SK-N-SH (cell line): ENCODE results near the gene TUBGCP6. TPM values are rescaled to one million over a fixed set of nuclear protein-coding genes. Genes with fewer than 3 reads are reported as not detected.

Experiments used
- CTCF ChIA-PET: fragments of 300-600, 350-600 bp; formaldehyde crosslinking; extraction: SDS; loops from one replicate; lab custom pipeline; 2021; lab: Yijun Ruan, JAX
- POLR2A ChIA-PET: fragments of 350-600 bp; sonication (Branson Sonifier 250); formaldehyde crosslinking; extraction: SDS; loops from one replicate; lab custom pipeline; 2020; ENCODE audit warnings: antibody characterized with exemption, inconsistent platforms; lab: Yijun Ruan, JAX
- DNase-seq: peaks from one replicate; pipeline ENCODE4 v3.0.0; 2012
- H2AFZ ChIP-seq: fragments of 200-600 bp; sonication (generic); 2 replicates; pipeline ENCODE4 v1.8.1; 2016; ENCODE audit warnings: antibody characterized with exemption, mild to moderate bottlenecking, low read depth
- H3F3A ChIP-seq: fragments of 200-600 bp; sonication (generic); replicated peaks from 2 replicates; pipeline ENCODE3; 2016; ENCODE audit warnings: antibody characterized with exemption, mild to moderate bottlenecking; ENCODE audit not compliant: insufficient read depth
- H3K27ac ChIP-seq, 2 experiments: fragments of 200-500 bp in 1 of 2; fragments of 200-600 bp in 1 of 2; sonication (Bioruptor generic) in 1 of 2; sonication (generic), shearing (Covaris generic) in 1 of 2; 2 replicates each; pipeline versions ENCODE4 v1.5.1 to v1.6.1; 2014 to 2016; ENCODE audit warnings: low read depth in 2 of 2, inconsistent platforms in 1 of 2, low read length in 1 of 2, mild to moderate bottlenecking in 1 of 2, mixed read lengths in 1 of 2
- H3K27me3 ChIP-seq: fragments of 200-600 bp; sonication (generic), shearing (Covaris generic); 2 replicates; pipeline ENCODE4 v1.6.1; 2016; ENCODE audit warnings: mixed run types; ENCODE audit not compliant: insufficient read depth
- H3K36me3 ChIP-seq, 2 experiments: fragments of 200-500 bp in 1 of 2; fragments of 200-600 bp in 1 of 2; sonication (Bioruptor generic) in 1 of 2; sonication (generic) in 1 of 2; replicated peaks in 1 of 2; 2 replicates each; pipeline versions ENCODE3 to v1.5.1; 2014 to 2016; ENCODE audit warnings: low read length in 1 of 2, mild to moderate bottlenecking in 1 of 2; ENCODE audit not compliant: insufficient read depth in 2 of 2, control insufficient read depth in 1 of 2
- H3K4me1 ChIP-seq, 2 experiments: fragments of 200-500 bp in 1 of 2; fragments of 200-600 bp in 1 of 2; sonication (Bioruptor generic) in 1 of 2; sonication (generic), shearing (Covaris generic) in 1 of 2; 2 replicates each; pipeline versions ENCODE4 v1.5.1 to v1.6.1; 2014 to 2016; ENCODE audit warnings: low read depth in 1 of 2, low read length in 1 of 2, mixed run types in 1 of 2; ENCODE audit not compliant: insufficient read depth in 2 of 2, control insufficient read depth in 1 of 2
- H3K4me2 ChIP-seq: fragments of 200-600 bp; sonication (generic), shearing (Covaris generic); 2 replicates; pipeline ENCODE4 v1.6.1; 2017; ENCODE audit warnings: mixed run types
- H3K4me3 ChIP-seq, 2 experiments: fragments of 200-500 bp in 1 of 2; fragments of 200-600 bp in 1 of 2; sonication (Bioruptor generic) in 1 of 2; sonication (generic), shearing (Covaris generic) in 1 of 2; 2 replicates each; pipeline versions ENCODE4 v1.5.1 to v1.8.1; 2014 to 2016; ENCODE audit warnings: low read depth in 2 of 2, inconsistent platforms in 1 of 2, low read length in 1 of 2, mild to moderate bottlenecking in 1 of 2, mixed read lengths in 1 of 2, moderate library complexity in 1 of 2
- H3K79me2 ChIP-seq: fragments of 200-600 bp; sonication (generic); 2 replicates; pipeline ENCODE4 v1.8.1; 2017; ENCODE audit warnings: mild to moderate bottlenecking; ENCODE audit not compliant: insufficient read depth
- H3K9ac ChIP-seq: fragments of 200-600 bp; sonication (generic); 2 replicates; pipeline ENCODE4 v1.6.1; 2017; ENCODE audit warnings: mixed run types
- H3K9me2 ChIP-seq: fragments of 200-600 bp; sonication (generic); 2 replicates; pipeline ENCODE4 v1.6.1; 2017; ENCODE audit warnings: mixed run types
- H3K9me3 ChIP-seq: fragments of 200-600 bp; sonication (generic); 2 replicates; pipeline ENCODE4 v1.6.1; 2017; ENCODE audit warnings: mixed run types, mild to moderate bottlenecking, moderate library complexity
- H4K20me1 ChIP-seq: fragments of 200-600 bp; sonication (generic); 2 replicates; pipeline ENCODE4 v1.6.1; 2017; ENCODE audit warnings: mild to moderate bottlenecking, mixed run types; ENCODE audit not compliant: insufficient read depth
- CHD2 ChIP-seq: fragments of 150-350 bp; IDR thresholded peaks from 2 replicates; pipeline ENCODE4 v1.6.1; 2018; ENCODE audit warnings: low read length; ENCODE audit not compliant: partially characterized antibody
- ELF1 ChIP-seq: IDR thresholded peaks from 2 replicates; pipeline ENCODE4 v1.4.0; 2012
- EP300 ChIP-seq, 2 experiments: IDR thresholded peaks; 2 replicates each; pipeline versions ENCODE4 v1.4.0 to v1.6.1; 2012; ENCODE audit warnings: borderline replicate concordance in 1 of 2, low read depth in 1 of 2, low read length in 1 of 2
- EZH2phosphoT487 ChIP-seq: fragments of 200-600 bp; sonication (generic); IDR thresholded peaks from 2 replicates; pipeline ENCODE4 v1.6.1; 2017; ENCODE audit warnings: low read depth, mixed run types, mild to moderate bottlenecking, antibody characterized with exemption, moderate library complexity, borderline replicate concordance
- FOXJ3 ChIP-seq: sonication (generic); formaldehyde crosslinking; IDR thresholded peaks from 2 replicates; pipeline ENCODE4 v1.5.1; 2020; ENCODE audit warnings: mild to moderate bottlenecking, missing genetic modification reagents
- FOXM1 ChIP-seq: IDR thresholded peaks from 2 replicates; pipeline ENCODE4 v1.4.0; 2012; ENCODE audit warnings: low read depth, mild to moderate bottlenecking
- IRF3 ChIP-seq: fragments of 150-350 bp; IDR thresholded peaks from 2 replicates; pipeline ENCODE4 v1.6.1; 2016; ENCODE audit warnings: mild to moderate bottlenecking, low read depth, low read length
- JUND ChIP-seq: IDR thresholded peaks from 2 replicates; pipeline ENCODE4 v1.4.0; 2012
- MEF2A ChIP-seq: IDR thresholded peaks from 2 replicates; pipeline ENCODE4 v1.4.0; 2012; ENCODE audit warnings: low read depth, borderline replicate concordance
- NRF1 ChIP-seq: IDR thresholded peaks from 2 replicates; pipeline ENCODE4 v1.6.1; 2012; ENCODE audit warnings: low read depth, mild to moderate bottlenecking, low read length
- POLR2AphosphoS5 ChIP-seq: IDR thresholded peaks from 2 replicates; pipeline ENCODE4 v1.6.1; 2012; ENCODE audit warnings: low read depth, low read length
- RAD21 ChIP-seq: IDR thresholded peaks from 2 replicates; pipeline ENCODE4 v1.6.1; 2012; ENCODE audit warnings: mild to moderate bottlenecking, low read length
- RCOR1 ChIP-seq: fragments of 150-350 bp; IDR thresholded peaks from 2 replicates; pipeline ENCODE4 v1.6.1; 2017; ENCODE audit warnings: antibody characterized with exemption, low read length
- RFX5 ChIP-seq: IDR thresholded peaks from 2 replicates; pipeline ENCODE4 v1.6.1; 2012; ENCODE audit warnings: mild to moderate bottlenecking, improper control_type of control experiment, low read length
- SIN3A ChIP-seq: IDR thresholded peaks from 2 replicates; pipeline ENCODE4 v1.6.1; 2012; ENCODE audit warnings: low read depth, mild to moderate bottlenecking, low read length, moderate library complexity, borderline replicate concordance
- SMC3 ChIP-seq: IDR thresholded peaks from 2 replicates; pipeline ENCODE4 v1.6.1; 2012; ENCODE audit warnings: low read depth, low read length, improper control_type of control experiment
- TAF1 ChIP-seq: IDR thresholded peaks from 2 replicates; pipeline ENCODE4 v1.6.1; 2012; ENCODE audit warnings: low read depth, mild to moderate bottlenecking, low read length, moderate library complexity, borderline replicate concordance
- TCF12 ChIP-seq: IDR thresholded peaks from 2 replicates; pipeline ENCODE4 v1.4.0; 2012
- TEAD4 ChIP-seq: IDR thresholded peaks from 2 replicates; pipeline ENCODE4 v1.4.0; 2012; ENCODE audit warnings: mild to moderate bottlenecking, borderline replicate concordance; ENCODE audit not compliant: insufficient read depth
- USF1 ChIP-seq: IDR thresholded peaks from 2 replicates; pipeline ENCODE4 v1.4.0; 2012; ENCODE audit warnings: low read depth, borderline replicate concordance
- ZBTB33 ChIP-seq: IDR thresholded peaks from 2 replicates; pipeline ENCODE4 v1.4.0; 2012; ENCODE audit warnings: low read depth, borderline replicate concordance
- WGBS: methylation state at CpG from one replicate; pipeline ENCODE4 v1.1.6; 2017; ENCODE audit warnings: low lambda C conversion rate; 5-methylcytosine and 5-hydroxymethylcytosine counted together
- polyA plus RNA-seq, 3 experiments: library from polyadenylated mRNA; depleted of rRNA; stranded (reverse); fragments of >200 nt; gene quantifications; 2 replicates each; pipeline ENCODE4 v1.2.3, GENCODE V29; 2012
- TF ChIP-seq, protein P1 (sequence below): fragments of 150-350 bp; IDR thresholded peaks from 2 replicates; pipeline ENCODE4 v1.6.1; 2017; ENCODE audit warnings: antibody characterized with exemption, low read length, low read depth, borderline replicate concordance
- TF ChIP-seq, protein P2 (sequence below): IDR thresholded peaks from 2 replicates; pipeline ENCODE4 v1.4.0; 2012; ENCODE audit warnings: low read depth

Gene TUBGCP6
- polyA plus RNA-seq, 1 of the 3 experiments (the other 2 are of a cell fraction) = 40.4 TPM

DNA sequence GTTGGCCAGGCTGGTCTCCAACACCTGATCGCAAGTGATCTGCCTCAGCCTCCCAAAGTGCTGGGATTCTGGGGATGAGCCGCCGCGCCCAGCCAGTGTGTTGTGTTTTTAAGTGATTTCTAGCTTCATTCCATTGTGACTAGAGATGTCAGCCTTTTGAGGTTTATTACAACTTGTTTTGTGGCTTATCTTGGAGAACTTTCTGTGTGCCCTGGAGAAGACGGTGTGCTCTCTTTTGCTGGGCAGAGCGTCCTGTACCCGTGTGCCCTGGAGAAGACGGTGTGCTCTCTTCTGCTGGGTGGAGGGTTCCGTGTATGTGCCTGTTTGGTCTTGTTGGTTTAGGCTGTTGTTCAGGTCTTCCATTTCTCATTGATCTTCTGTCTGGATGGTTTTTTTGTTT is 31.6 kb downstream of the TUBGCP6 start:
- Histone ChIP-seq H3K9me2 (no peaks in the 10 kb centered on the region), H3K4me2 (no peak overlapping the region), H3K79me2 (peaks cover 32% of the 10 kb centered on the region), H3F3A (peaks cover 10% of the 10 kb centered on the region), H3K27me3 (no peaks in the 10 kb centered on the region), H4K20me1 (peaks cover 21% of the 10 kb centered on the region; the same call in 1 of the 2 replicates), H3K36me3 (peaks cover 37 to 60% of the 10 kb centered on the region in 2 experiments), H3K9ac (no peak overlapping the region)
- WGBS = 99% methylated on average over 9 of the region's 9 CpGs
- DNase-seq = no peak
- POLR2A ChIA-PET = no interaction called here
- no peak for TF ChIP-seq SMC3
- no peak for TF ChIP-seq TCF12
- TF ChIP-seq SIN3A = no peak
- no peak for TF ChIP-seq ELF1
- TF ChIP-seq POLR2AphosphoS5 = no peak; the same call in 1 of the 2 replicates
- TF ChIP-seq RAD21 = no peak
- TF ChIP-seq FOXM1 = no peak
- TF ChIP-seq, all 33 proteins: peak for 0
- H3K4me3 ChIP-seq = no peak overlapping the region
- no peaks in the 10 kb centered on the region for H3K9me3 ChIP-seq
- no peak overlapping the region for H2AFZ ChIP-seq
- no peak overlapping the region for H3K27ac ChIP-seq
- H3K4me1 ChIP-seq = peaks cover 0 to 16% of the 10 kb centered on the region in 2 experiments; a peak in 1 of 4 replicates
- CTCF ChIA-PET = interaction anchor here (0.7 to 1.7 kb wide), 3 partner anchors 8 to 131 kb away, joined by 4 read pairs; no protein-coding TSS in a partner anchor

DNA sequence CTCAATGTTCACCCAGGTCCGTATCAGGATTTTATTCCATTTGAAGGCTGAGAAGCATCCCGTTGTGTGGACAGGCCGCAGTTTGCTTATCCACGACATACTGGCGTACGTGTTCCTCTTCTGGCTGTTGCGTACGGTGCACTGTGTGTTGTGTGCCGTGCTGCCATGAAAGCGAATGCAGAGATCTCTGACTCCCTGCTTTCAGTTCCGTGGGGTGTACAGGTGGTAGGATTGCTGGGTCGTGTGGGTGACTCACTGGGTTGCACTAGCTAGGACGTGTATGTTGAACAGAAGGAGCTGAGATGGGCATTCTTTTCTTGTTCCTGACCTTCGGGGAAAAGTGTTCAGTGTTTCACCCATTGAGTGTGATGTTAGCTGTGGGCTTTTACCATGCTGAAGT is 33.7 kb downstream of the TUBGCP6 start:
- H2AFZ ChIP-seq = no peak overlapping the region
- H3K9me3 ChIP-seq = no peaks in the 10 kb centered on the region
- H3K9me2 ChIP-seq = no peaks in the 10 kb centered on the region
- no peak overlapping the region for H3K9ac ChIP-seq
- H3K4me2 ChIP-seq = no peak overlapping the region
- peaks cover 17% of the 10 kb centered on the region; the same call in 1 of the 2 replicates for H4K20me1 ChIP-seq
- TF ChIP-seq, protein P1, sequence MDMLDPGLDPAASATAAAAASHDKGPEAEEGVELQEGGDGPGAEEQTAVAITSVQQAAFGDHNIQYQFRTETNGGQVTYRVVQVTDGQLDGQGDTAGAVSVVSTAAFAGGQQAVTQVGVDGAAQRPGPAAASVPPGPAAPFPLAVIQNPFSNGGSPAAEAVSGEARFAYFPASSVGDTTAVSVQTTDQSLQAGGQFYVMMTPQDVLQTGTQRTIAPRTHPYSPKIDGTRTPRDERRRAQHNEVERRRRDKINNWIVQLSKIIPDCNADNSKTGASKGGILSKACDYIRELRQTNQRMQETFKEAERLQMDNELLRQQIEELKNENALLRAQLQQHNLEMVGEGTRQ = no peak
- no peak for TF ChIP-seq IRF3
- TF ChIP-seq EP300 (IDR thresholded peaks at IDR 0.05; ENCODE audit: borderline replicate concordance in 1 of 2, low read depth in 1 of 2, low read length in 1 of 2) = no peak
- TF ChIP-seq FOXJ3 (CRISPR knock-in tag) = no peak
- TF ChIP-seq, protein P2, sequence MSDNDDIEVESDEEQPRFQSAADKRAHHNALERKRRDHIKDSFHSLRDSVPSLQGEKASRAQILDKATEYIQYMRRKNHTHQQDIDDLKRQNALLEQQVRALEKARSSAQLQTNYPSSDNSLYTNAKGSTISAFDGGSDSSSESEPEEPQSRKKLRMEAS = no peak
- no peak for TF ChIP-seq EZH2phosphoT487
- TF ChIP-seq RCOR1 = no peak
- TF ChIP-seq ZBTB33 = no peak
- TF ChIP-seq MEF2A = no peak
- no peak for TF ChIP-seq NRF1
- no peak for TF ChIP-seq USF1
- TF ChIP-seq JUND = no peak
- no peak for TF ChIP-seq SMC3
- no peak for TF ChIP-seq TEAD4
- TF ChIP-seq CHD2 = no peak
- no peak for TF ChIP-seq RFX5
- TF ChIP-seq TCF12 = no peak
- TF ChIP-seq TAF1 = no peak
- H3F3A ChIP-seq = peaks cover 14% of the 10 kb centered on the region
- no peaks in the 10 kb centered on the region for H3K27me3 ChIP-seq
- ChIA-PET CTCF (interaction anchor here (1.0 to 1.9 kb wide), 7 partner anchors 9 to 131 kb away, joined by 3 to 16 read pairs (median 5); no protein-coding TSS in a partner anchor), POLR2A (no interaction called here)
- no peak overlapping the region for H3K27ac ChIP-seq
- peaks cover 0 to 15% of the 10 kb centered on the region in 2 experiments; a peak in 1 of 4 replicates for H3K4me1 ChIP-seq
- no peak overlapping the region for H3K4me3 ChIP-seq
- H3K36me3 ChIP-seq = peaks cover 41 to 49% of the 10 kb centered on the region in 2 experiments
- WGBS = 92% methylated on average over 14 of the region's 14 CpGs
- H3K79me2 ChIP-seq = peaks cover 32% of the 10 kb centered on the region
- no peak for DNase-seq
